Trophoblast cell (in vitro differentiated cells and primary cell): ENCODE measurements around the gene CCDC110.
A peak's percentile ranks its signal among the peaks of the same experiment; 100 is the strongest.
"Not testable (repeated sequence)": the region's sequence is repeated elsewhere in the genome, so short reads cannot be mapped to it uniquely, and the experiment has no call there.

Source experiments
- DNase-seq, 2 donors: peaks; one replicate each; pipeline ENCODE4 v3.0.0-alpha.2; 2016
- H2AFZ ChIP-seq: 2 replicates; pipeline ENCODE4 v1.6.1; 2013; ENCODE audit warnings: low read length, moderate library complexity, mild to moderate bottlenecking; ENCODE audit not compliant: insufficient read depth, poor library complexity
- H2AK5ac ChIP-seq: 2 replicates; pipeline ENCODE4 v1.6.1; 2013; ENCODE audit warnings: mild to moderate bottlenecking, low read length
- H2BK120ac ChIP-seq: 2 replicates; pipeline ENCODE4 v1.6.1; 2013; ENCODE audit warnings: low read length, mild to moderate bottlenecking, moderate library complexity; ENCODE audit not compliant: insufficient read depth, poor library complexity
- H2BK12ac ChIP-seq: 2 replicates; pipeline ENCODE4 v1.6.1; 2013; ENCODE audit warnings: mild to moderate bottlenecking, low read length, moderate library complexity
- H2BK5ac ChIP-seq: 2 replicates; pipeline ENCODE4 v1.6.1; 2013; ENCODE audit warnings: low read length, low read depth, moderate library complexity, mild to moderate bottlenecking; ENCODE audit not compliant: poor library complexity
- H3K14ac ChIP-seq: 2 replicates; pipeline ENCODE4 v1.6.1; 2013; ENCODE audit warnings: mild to moderate bottlenecking, low read length
- H3K18ac ChIP-seq: 2 replicates; pipeline ENCODE4 v1.6.1; 2013; ENCODE audit warnings: mild to moderate bottlenecking, low read length
- H3K23ac ChIP-seq: 2 replicates; pipeline ENCODE4 v1.6.1; 2013; ENCODE audit warnings: low read length
- H3K27ac ChIP-seq: 2 replicates; pipeline ENCODE4 v1.5.1; 2013; ENCODE audit warnings: low read depth, mild to moderate bottlenecking, inconsistent platforms, low read length, moderate library complexity
- H3K27me3 ChIP-seq: 2 replicates; pipeline ENCODE4 v1.6.1; 2013; ENCODE audit warnings: inconsistent platforms, mild to moderate bottlenecking, low read length, moderate library complexity; ENCODE audit not compliant: insufficient read depth
- H3K36me3 ChIP-seq, 2 experiments: 1 replicate in 1 of 2; 2 replicates in 1 of 2; pipeline ENCODE4 v1.6.1; 2013; ENCODE audit warnings: low read length in 2 of 2, mild to moderate bottlenecking in 2 of 2, moderate library complexity in 1 of 2; ENCODE audit not compliant: insufficient read depth in 2 of 2, control insufficient read depth in 1 of 2
- H3K4ac ChIP-seq: 2 replicates; pipeline ENCODE4 v1.6.1; 2013; ENCODE audit warnings: low read depth, mild to moderate bottlenecking, low read length, moderate library complexity
- H3K4me1 ChIP-seq, 2 experiments: 1 replicate in 1 of 2; 2 replicates in 1 of 2; pipeline ENCODE4 v1.6.1; 2013; ENCODE audit warnings: low read length in 2 of 2, mild to moderate bottlenecking in 2 of 2, moderate library complexity in 1 of 2; ENCODE audit not compliant: insufficient read depth in 2 of 2, control insufficient read depth in 1 of 2
- H3K4me2 ChIP-seq: 2 replicates; pipeline ENCODE4 v1.6.1; 2013; ENCODE audit warnings: inconsistent platforms, mild to moderate bottlenecking, low read length, moderate library complexity
- H3K4me3 ChIP-seq: 2 replicates; pipeline ENCODE4 v1.5.1; 2013; ENCODE audit warnings: mild to moderate bottlenecking, low read depth, low read length, inconsistent platforms
- H3K79me1 ChIP-seq: one replicate; pipeline ENCODE4 v1.6.1; 2013; ENCODE audit warnings: low read length
- H3K79me2 ChIP-seq: 2 replicates; pipeline ENCODE4 v1.6.1; 2013; ENCODE audit warnings: low read length, mild to moderate bottlenecking; ENCODE audit not compliant: control insufficient read depth, insufficient read depth, poor library complexity
- H3K9ac ChIP-seq: 2 replicates; pipeline ENCODE4 v1.6.1; 2013; ENCODE audit warnings: mild to moderate bottlenecking, low read length
- H3K9me3 ChIP-seq: 2 replicates; pipeline ENCODE4 v1.6.1; 2013; ENCODE audit warnings: low read depth, mild to moderate bottlenecking, control low read depth, inconsistent platforms, low read length; ENCODE audit not compliant: insufficient read depth
- H4K12ac ChIP-seq: 2 replicates; pipeline ENCODE4 v1.6.1; 2013; ENCODE audit warnings: low read depth, mild to moderate bottlenecking, low read length, moderate library complexity
- H4K8ac ChIP-seq: 2 replicates; pipeline ENCODE4 v1.6.1; 2013; ENCODE audit warnings: low read depth, mild to moderate bottlenecking, low read length, moderate library complexity
- H4K91ac ChIP-seq: one replicate; pipeline ENCODE4 v1.6.1; 2013; ENCODE audit warnings: low read depth, mild to moderate bottlenecking, low read length, moderate library complexity
- WGBS: extraction: QIAGEN DNeasy Blood & Tissue Kit; methylation state at CpG from one replicate; pipeline ENCODE4 v1.1.7; 2013; ENCODE audit warnings: missing lambda C conversion rate; ENCODE audit not compliant: insufficient read length, insufficient coverage; ENCODE audit errors: extremely low coverage; 5-methylcytosine and 5-hydroxymethylcytosine counted together

Gene CCDC110

GRCh38 chr4:185511243-185511642 is 39.7 kb upstream of the CCDC110 start:
- H3K4me3 ChIP-seq, H3K27me3 ChIP-seq, H3K27ac ChIP-seq, H3K9ac ChIP-seq, H4K91ac ChIP-seq, H3K4ac ChIP-seq, H3K9me3 ChIP-seq, H4K8ac ChIP-seq, DNase-seq, H2BK12ac ChIP-seq, H3K79me2 ChIP-seq, H3K4me2 ChIP-seq, H2AFZ ChIP-seq, H2BK5ac ChIP-seq, H3K18ac ChIP-seq, H3K14ac ChIP-seq, H3K79me1 ChIP-seq, H3K4me1 ChIP-seq, H2BK120ac ChIP-seq, H4K12ac ChIP-seq, H3K23ac ChIP-seq, H2AK5ac ChIP-seq, H3K36me3 ChIP-seq: not testable (repeated sequence)
- WGBS: no CpG with 5 or more reads among the region's 2 CpGs

- Histone ChIP-seq H3K4ac (no peak overlapping the region), H2BK5ac (no peak overlapping the region), H2AK5ac (no peak overlapping the region), H2BK12ac (no peak overlapping the region), H3K18ac (no peak overlapping the region), H3K27me3 (no peaks in the 10 kb centered on the region), H3K79me2 (no peaks in the 10 kb centered on the region), H4K91ac (no peak overlapping the region), H3K23ac (no peak overlapping the region), H3K9me3 (no peaks in the 10 kb centered on the region), H3K79me1 (no peaks in the 10 kb centered on the region), H3K4me3 (no peak overlapping the region), H4K12ac (no peak overlapping the region), H2AFZ (no peak overlapping the region), H3K9ac (no peak overlapping the region), H3K14ac (no peak overlapping the region), H2BK120ac (no peak overlapping the region), H3K27ac (no peak overlapping the region), H3K4me1 (peaks cover 2% of the 10 kb centered on the region in 2 experiments), H3K4me2 (no peak overlapping the region), H3K36me3 (no peaks in the 10 kb centered on the region), H4K8ac (no peak overlapping the region)
- no peak for DNase-seq
- WGBS: no CpG with 5 or more reads among the region's 5 CpGs
Measured at GRCh38 chr4:185510806-185511205, 39.3 kb upstream of the CCDC110 start.

GRCh38 chr4:185508181-185508580 is 36.6 kb upstream of the CCDC110 start:
- Histone ChIP-seq H2BK12ac (no peak overlapping the region), H3K14ac (no peak overlapping the region), H2BK120ac (no peak overlapping the region), H2AFZ (no peak overlapping the region), H3K79me1 (no peaks in the 10 kb centered on the region), H3K4ac (no peak overlapping the region), H3K4me3 (no peak overlapping the region), H3K4me1 (peaks cover 2% of the 10 kb centered on the region in 2 experiments), H3K9me3 (no peaks in the 10 kb centered on the region), H3K27me3 (no peaks in the 10 kb centered on the region), H3K23ac (no peak overlapping the region), H3K4me2 (no peak overlapping the region), H4K8ac (no peak overlapping the region), H2AK5ac (no peak overlapping the region), H3K79me2 (no peaks in the 10 kb centered on the region), H3K18ac (no peak overlapping the region), H4K91ac (no peak overlapping the region), H3K9ac (no peak overlapping the region), H3K27ac (no peak overlapping the region), H4K12ac (no peak overlapping the region), H3K36me3 (no peaks in the 10 kb centered on the region), H2BK5ac (no peak overlapping the region)
- DNase-seq: peak; percentile 4 to 68
- WGBS: no CpG with 5 or more reads among the region's 4 CpGs

DNA sequence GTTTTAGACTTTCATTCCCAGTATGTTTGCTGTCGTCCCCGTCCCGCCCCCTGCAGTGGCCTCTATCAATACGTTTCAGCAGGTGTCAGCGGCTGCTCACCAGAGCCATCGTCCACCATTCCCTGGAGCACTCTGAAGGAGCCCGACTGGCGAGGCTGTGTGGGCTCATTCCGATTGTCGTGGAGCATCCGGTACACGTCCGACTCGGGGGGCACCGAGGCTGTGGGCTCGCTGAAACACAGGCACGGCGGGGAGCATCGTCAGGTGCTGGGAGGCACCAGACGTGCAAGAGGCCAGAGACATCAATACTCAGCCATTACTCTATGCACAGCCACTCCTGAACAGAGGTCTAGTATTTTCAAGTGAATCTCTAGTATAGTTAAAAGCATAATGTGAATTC is 34.9 kb upstream of the CCDC110 start:
- DNase-seq: no peak
- Histone ChIP-seq H4K12ac (no peak overlapping the region), H3K18ac (no peak overlapping the region), H2AFZ (no peak overlapping the region), H4K8ac (no peak overlapping the region), H3K9me3 (no peaks in the 10 kb centered on the region), H2BK12ac (no peak overlapping the region), H2BK120ac (no peak overlapping the region), H2BK5ac (no peak overlapping the region), H3K4ac (no peak overlapping the region), H4K91ac (no peak overlapping the region), H3K4me1 (peaks cover 2% of the 10 kb centered on the region in 2 experiments), H2AK5ac (no peak overlapping the region), H3K9ac (no peak overlapping the region), H3K4me2 (no peak overlapping the region), H3K79me1 (no peaks in the 10 kb centered on the region), H3K23ac (no peak overlapping the region), H3K14ac (no peak overlapping the region), H3K79me2 (no peaks in the 10 kb centered on the region), H3K36me3 (peaks cover 0 to 2% of the 10 kb centered on the region in 2 experiments), H3K27me3 (no peaks in the 10 kb centered on the region), H3K4me3 (no peak overlapping the region), H3K27ac (no peak overlapping the region)
- WGBS: no CpG with 5 or more reads among the region's 20 CpGs
